B cell (primary cell): ENCODE data around the gene CAPNS1. TPM values are rescaled to one million over a fixed set of nuclear protein-coding genes. Genes with fewer than 3 reads are reported as not detected.

Experiments used
- ATAC-seq: fragments of 200-7000 bp; cut with Tn5 transposase; one replicate; pipeline ENCODE4 v1.10.0; 2021; ENCODE audit warnings: low read depth, mild to moderate bottlenecking, moderate number of reproducible peaks, moderate library complexity
- CTCF ChIA-PET: fragments of 350-600 bp; sonication (Branson Sonifier 250); formaldehyde crosslinking; loops from one replicate; lab custom pipeline; 2021; ENCODE audit warnings: antibody characterized with exemption, inconsistent platforms; lab: Charles Lee
- POLR2A ChIA-PET: fragments of 350-600 bp; sonication (Branson Sonifier 250); formaldehyde crosslinking; loops from one replicate; lab custom pipeline; 2021; ENCODE audit warnings: antibody characterized with exemption; lab: Charles Lee
- DNase-seq: peaks from one replicate; pipeline ENCODE4 v3.0.0; 2013
- H2AFZ ChIP-seq: 2 replicates; pipeline ENCODE4 v1.6.1; 2012; ENCODE audit warnings: mild to moderate bottlenecking, low read depth, low read length; ENCODE audit not compliant: insufficient read depth, poor library complexity, severe bottlenecking
- H3K27ac ChIP-seq, 2 donors: 1 replicate in 1 of 2; 2 replicates in 1 of 2; pipeline ENCODE4 v1.5.1; 2012 to 2013; ENCODE audit warnings: low read length in 2 of 2, mild to moderate bottlenecking in 2 of 2, moderate library complexity in 1 of 2
- H3K27me3 ChIP-seq, 4 experiments: fragments of 200-600 bp in 1 of 4; sonication (generic) in 1 of 4; replicated peaks in 1 of 4; 1 replicate in 2 of 4; 2 replicates in 2 of 4; pipeline versions ENCODE4 v1.6.1 to v1.7.0; 2013 to 2016; ENCODE audit warnings: low read length in 3 of 4, mild to moderate bottlenecking in 2 of 4, mixed read lengths in 1 of 4, moderate library complexity in 1 of 4; ENCODE audit not compliant: insufficient read depth in 4 of 4, control insufficient read depth in 3 of 4; ENCODE audit errors: control extremely low read depth in 1 of 4
- H3K36me3 ChIP-seq, 2 experiments: replicated peaks in 1 of 2; 1 replicate in 1 of 2; 2 replicates in 1 of 2; pipeline versions ENCODE4 v1.6.1 to v1.7.1; 2013; ENCODE audit warnings: low read length in 1 of 2; ENCODE audit not compliant: insufficient read depth in 2 of 2, control insufficient read depth in 1 of 2; ENCODE audit errors: control extremely low read depth in 1 of 2, extremely low read depth in 1 of 2
- H3K4me1 ChIP-seq, 2 donors: fragments of 200-600 bp in 1 of 2; sonication (generic) in 1 of 2; 1 replicate in 1 of 2; 2 replicates in 1 of 2; pipeline versions ENCODE4 v1.5.1 to v1.6.1; 2013 to 2017; ENCODE audit warnings: low read length in 2 of 2; ENCODE audit not compliant: control insufficient read depth in 2 of 2, insufficient read depth in 2 of 2
- H3K4me2 ChIP-seq: replicated peaks from 2 replicates; pipeline ENCODE3; 2012; ENCODE audit warnings: mild to moderate bottlenecking, low read depth, low read length; ENCODE audit not compliant: poor library complexity, severe bottlenecking
- H3K4me3 ChIP-seq, 5 experiments: fragments of 200-600 bp in 1 of 5; sonication (generic) in 1 of 5; 1 replicate in 3 of 5; 2 replicates in 2 of 5; pipeline versions ENCODE4 v1.5.1 to v1.7.0; 2011 to 2016; ENCODE audit warnings: low read length in 4 of 5, mild to moderate bottlenecking in 4 of 5, low read depth in 2 of 5, control low read depth in 1 of 5, moderate library complexity in 1 of 5; ENCODE audit not compliant: insufficient read depth in 1 of 5; ENCODE audit errors: control extremely low read depth in 1 of 5, extremely low read depth in 1 of 5
- H3K79me2 ChIP-seq: fragments of 200-600 bp; sonication (generic); one replicate; pipeline ENCODE4 v1.6.0; 2016; ENCODE audit warnings: low read length; ENCODE audit not compliant: control insufficient read depth, insufficient read depth
- H3K9ac ChIP-seq: fragments of 200-600 bp; sonication (generic); 2 replicates; pipeline ENCODE4 v1.6.1; 2017; ENCODE audit warnings: mild to moderate bottlenecking, low read length, moderate library complexity
- H3K9me3 ChIP-seq, 3 donors: one replicate each; pipeline versions ENCODE4 v1.6.1 to v1.7.1; 2013; ENCODE audit warnings: low read length in 2 of 3; ENCODE audit not compliant: control insufficient read depth in 2 of 3, insufficient read depth in 1 of 3; ENCODE audit errors: control extremely low read depth in 1 of 3
- H4K20me1 ChIP-seq: 2 replicates; pipeline ENCODE4 v1.6.0; 2012; ENCODE audit warnings: mild to moderate bottlenecking, low read length; ENCODE audit not compliant: insufficient read depth, control insufficient read depth, poor library complexity, severe bottlenecking
- H3K27ac Mint-ChIP-seq: one replicate; pipeline ENCODE4 v1.8.0; 2021; ENCODE audit warnings: mixed read lengths
- H3K27me3 Mint-ChIP-seq: one replicate; pipeline ENCODE4 v1.8.0; 2021; ENCODE audit warnings: mixed read lengths
- H3K4me1 Mint-ChIP-seq: one replicate; pipeline ENCODE4 v1.8.0; 2021; ENCODE audit warnings: mixed read lengths
- H3K4me3 Mint-ChIP-seq: one replicate; pipeline ENCODE4 v1.8.0; 2021; ENCODE audit warnings: mixed read lengths
- H3K9me3 Mint-ChIP-seq: one replicate; pipeline ENCODE4 v1.8.0; 2022; ENCODE audit warnings: mixed read lengths; ENCODE audit not compliant: insufficient read depth
- CTCF ChIP-seq: fragments of 200-600 bp; IDR thresholded peaks from one replicate; pipeline ENCODE4 v1.8.0; 2022; ENCODE audit warnings: antibody characterized with exemption, mild to moderate bottlenecking
- EZH2 ChIP-seq: IDR thresholded peaks from 2 replicates; pipeline ENCODE4 v1.6.1; 2012; ENCODE audit warnings: borderline replicate concordance, low read depth, mild to moderate bottlenecking, moderate library complexity, low read length; ENCODE audit not compliant: insufficient read depth, poor library complexity, severe bottlenecking
- WGBS: methylation state at CpG from one replicate; pipeline ENCODE4 v1.1.5; 2013; ENCODE audit warnings: missing lambda C conversion rate; ENCODE audit not compliant: insufficient coverage; 5-methylcytosine and 5-hydroxymethylcytosine counted together
- intact Hi-C: fragments of 100-400 bp; cut with micrococcal nuclease; formaldehyde crosslinking; loops from one replicate; pipeline ENCODE4 v1.10.0; 2022
- polyA plus RNA-seq: library from polyadenylated mRNA; depleted of rRNA; stranded (reverse); fragments of >200 nt; gene quantifications from 2 replicates; pipeline ENCODE4 v1.2.3, GENCODE V29; 2012
- total RNA-seq, 2 donors: library from RNA; stranded (reverse); fragments of 120-200 nt in 1 of 2; gene quantifications; 1 replicate in 1 of 2; 2 replicates in 1 of 2; pipeline versions ENCODE4 v1.2.3 to v1.2.4, GENCODE V29; 2013 to 2022

CAPNS1 gene
- total and polyA plus RNA-seq, 2 donors (not counting 1 experiment from before 2014, with no cell fraction given), result 272 to 294 TPM

GRCh38 chr19:36113425-36113824 is 26.4 kb upstream of the CAPNS1 start:
- H3K9me3 Mint-ChIP-seq, result no peaks in the 10 kb centered on the region
- DNase-seq (no peak), ATAC-seq (no peak)
- H3K27me3 Mint-ChIP-seq, result no peaks in the 10 kb centered on the region
- Histone ChIP-seq H3K4me2 (peak overlapping the region; percentile 80), H3K27me3 (no peaks in the 10 kb centered on the region), H3K36me3 (peaks cover 0 to 19% of the 10 kb centered on the region in 2 experiments), H3K9ac (no peak overlapping the region), H3K79me2 (peaks cover 40% of the 10 kb centered on the region), H3K9me3 (peaks cover 0 to 6% (median 0%) of the 10 kb centered on the region in 3 donors), H2AFZ (no peak overlapping the region), H3K27ac (no peak overlapping the region), H3K4me1 (peaks cover 16 to 23% of the 10 kb centered on the region in 2 donors), H3K4me3 (no peak overlapping the region), H4K20me1 (peaks cover 7% of the 10 kb centered on the region)
- H3K27ac Mint-ChIP-seq, result peak overlapping the region; percentile 75
- POLR2A ChIA-PET, result interaction anchor here (3.4 kb wide), 1 partner anchor 59 kb away, joined by 22 read pairs; the partner anchor contains the start of genes THAP8 and WDR62
- H3K4me1 Mint-ChIP-seq, result peaks cover 40% of the 10 kb centered on the region
- peak overlapping the region; percentile 95 for H3K4me3 Mint-ChIP-seq
- intact Hi-C loops, result loop anchor here (10.0 kb wide), 1 partner anchor 469 kb away; the partner anchor contains the start of genes COX6B1 and ETV2
- CTCF ChIA-PET, result no interaction called here
- WGBS, result 97% methylated on average over 34 of the region's 34 CpGs
- TF ChIP-seq CTCF, result no peak
- TF ChIP-seq EZH2, result no peak
